Activated CD4-positive, alpha-beta T cell treated with anti-CD3 and anti-CD28 coated beads, Interleukin-2, amount 10 ng/mL, durations not matched to agents 7 days and 5 days (primary cell): ENCODE measurements around the gene BLTP3B. TPM values are rescaled to one million over a fixed set of nuclear protein-coding genes. Genes with fewer than 3 reads are reported as not detected.

Experiments used
- CTCF ChIA-PET: fragments of 350-600 bp; sonication (Branson Sonifier 250); formaldehyde crosslinking; loops from one replicate; lab custom pipeline; 2021; ENCODE audit warnings: antibody characterized with exemption; lab: Charles Lee
- POLR2A ChIA-PET: fragments of 350-600 bp; sonication (Branson Sonifier 250); formaldehyde crosslinking; loops from one replicate; lab custom pipeline; 2021; ENCODE audit warnings: antibody characterized with exemption; lab: Charles Lee
- DNase-seq: peaks from one replicate; pipeline ENCODE4 v3.0.0-alpha.2; 2020
- H3K27ac Mint-ChIP-seq: one replicate; pipeline ENCODE4 v1.8.0; 2021; ENCODE audit warnings: mild to moderate bottlenecking, moderate library complexity, mixed read lengths
- H3K27me3 Mint-ChIP-seq: one replicate; pipeline ENCODE4 v1.8.0; 2021; ENCODE audit warnings: mixed read lengths
- H3K36me3 Mint-ChIP-seq: one replicate; pipeline ENCODE4 v1.8.0; 2021; ENCODE audit warnings: low read depth, mixed read lengths
- H3K4me1 Mint-ChIP-seq: one replicate; pipeline ENCODE4 v1.8.0; 2021; ENCODE audit warnings: mixed read lengths
- H3K4me3 Mint-ChIP-seq: one replicate; pipeline ENCODE4 v1.8.0; 2021; ENCODE audit warnings: mild to moderate bottlenecking, moderate library complexity, mixed read lengths
- H3K9me3 Mint-ChIP-seq: one replicate; pipeline ENCODE4 v1.8.0; 2021; ENCODE audit warnings: mixed read lengths
- microRNA-seq: library from miRNA; unstranded; fragments of <30 nt; microRNA quantifications from one replicate; pipeline ENCODE4 v1.2.0, GENCODE V29; 2021; ENCODE audit warnings: borderline microRNAs expressed, borderline replicate concordance
- total RNA-seq, 2 experiments: library from RNA; stranded (reverse); gene quantifications; one replicate each; pipeline ENCODE4 v1.2.3, GENCODE V29; 2021

BLTP3B gene
- total RNA-seq, 2 experiments from 2014 or later = 18.0 to 19.8 TPM

GRCh38 chr12:100127766-100128511 is 14.7 kb downstream of the BLTP3B start:
- Mint-ChIP-seq H3K36me3 (peaks cover 4% of the 10 kb centered on the region), H3K27me3 (no peaks in the 10 kb centered on the region), H3K27ac (peak overlapping the region; percentile 17), H3K9me3 (peaks cover 4% of the 10 kb centered on the region), H3K4me1 (peaks cover 21% of the 10 kb centered on the region), H3K4me3 (no peak overlapping the region)
- CTCF ChIA-PET = no interaction called here
- no peak for DNase-seq
- POLR2A ChIA-PET = no interaction called here

GRCh38 chr12:100123316-100124095 is 19.2 kb downstream of the BLTP3B start:
- ChIA-PET POLR2A (no interaction called here), CTCF (interaction anchor here (0.6 to 1.1 kb wide), 2 partner anchors 9 to 11 kb away, joined by 3 to 6 read pairs; no protein-coding TSS in a partner anchor)
- peaks cover 11% of the 10 kb centered on the region for H3K36me3 Mint-ChIP-seq
- H3K4me1 Mint-ChIP-seq = peaks cover 10% of the 10 kb centered on the region
- no peak overlapping the region for H3K4me3 Mint-ChIP-seq
- no peaks in the 10 kb centered on the region for H3K9me3 Mint-ChIP-seq
- H3K27ac Mint-ChIP-seq = no peak overlapping the region
- DNase-seq = no peak
- H3K27me3 Mint-ChIP-seq = no peaks in the 10 kb centered on the region

GRCh38 chr12:100120355-100120754 is 22.3 kb downstream of the BLTP3B start:
- POLR2A ChIA-PET = no interaction called here
- Mint-ChIP-seq H3K9me3 (peaks cover 6% of the 10 kb centered on the region), H3K27me3 (no peaks in the 10 kb centered on the region), H3K4me1 (no peaks in the 10 kb centered on the region), H3K36me3 (peaks cover 18% of the 10 kb centered on the region), H3K27ac (no peak overlapping the region), H3K4me3 (no peak overlapping the region)
- CTCF ChIA-PET = interaction anchor here (0.7 to 1.3 kb wide), 2 partner anchors 9 to 11 kb away, joined by 3 to 4 read pairs; no protein-coding TSS in a partner anchor
- no peak for DNase-seq

- CTCF ChIA-PET = no interaction called here
- Mint-ChIP-seq H3K36me3 (peaks cover 18% of the 10 kb centered on the region), H3K27me3 (no peaks in the 10 kb centered on the region), H3K4me3 (no peak overlapping the region), H3K27ac (no peak overlapping the region), H3K9me3 (peaks cover 6% of the 10 kb centered on the region), H3K4me1 (peaks cover 3% of the 10 kb centered on the region)
- no peak for DNase-seq
- POLR2A ChIA-PET = no interaction called here
These were observed 27.4 kb downstream of the BLTP3B start for GRCh38 chr12:100115291-100115690.

- ChIA-PET POLR2A (no interaction called here), CTCF (interaction anchor here (1.4 kb wide), 1 partner anchor 9 kb away, joined by 6 read pairs; no protein-coding TSS in a partner anchor)
- Mint-ChIP-seq H3K36me3 (peaks cover 20% of the 10 kb centered on the region), H3K9me3 (peaks cover 6% of the 10 kb centered on the region), H3K4me3 (no peak overlapping the region), H3K27ac (no peak overlapping the region), H3K27me3 (no peaks in the 10 kb centered on the region), H3K4me1 (peaks cover 3% of the 10 kb centered on the region)
- DNase-seq = no peak
These were observed 28.1 kb downstream of the BLTP3B start for GRCh38 chr12:100114574-100114973.

- no peak for DNase-seq
- ChIA-PET CTCF (no interaction called here), POLR2A (no interaction called here)
- no peak overlapping the region for H3K4me3 Mint-ChIP-seq
- no peaks in the 10 kb centered on the region for H3K27me3 Mint-ChIP-seq
- H3K36me3 Mint-ChIP-seq = peaks cover 33% of the 10 kb centered on the region
- peaks cover 4% of the 10 kb centered on the region for H3K9me3 Mint-ChIP-seq
- no peak overlapping the region for H3K27ac Mint-ChIP-seq
- peaks cover 3% of the 10 kb centered on the region for H3K4me1 Mint-ChIP-seq
These were observed 32.4 kb downstream of the BLTP3B start for GRCh38 chr12:100110276-100110675.

GRCh38 chr12:100106861-100107260 is 35.8 kb downstream of the BLTP3B start:
- ChIA-PET CTCF (no interaction called here), POLR2A (no interaction called here)
- Mint-ChIP-seq H3K27ac (no peak overlapping the region), H3K4me3 (no peak overlapping the region), H3K9me3 (peaks cover 4% of the 10 kb centered on the region), H3K36me3 (peaks cover 35% of the 10 kb centered on the region), H3K4me1 (no peaks in the 10 kb centered on the region), H3K27me3 (no peaks in the 10 kb centered on the region)
- no peak for DNase-seq

GRCh38 chr12:100105661-100106060 is 37.0 kb downstream of the BLTP3B start:
- Mint-ChIP-seq H3K4me1 (no peaks in the 10 kb centered on the region), H3K9me3 (peaks cover 4% of the 10 kb centered on the region), H3K4me3 (no peak overlapping the region), H3K27ac (no peak overlapping the region), H3K36me3 (peaks cover 35% of the 10 kb centered on the region), H3K27me3 (no peaks in the 10 kb centered on the region)
- no peak for DNase-seq
- CTCF ChIA-PET = no interaction called here
- POLR2A ChIA-PET = no interaction called here

- Mint-ChIP-seq H3K9me3 (no peaks in the 10 kb centered on the region), H3K36me3 (peaks cover 13% of the 10 kb centered on the region), H3K27me3 (no peaks in the 10 kb centered on the region), H3K4me1 (no peaks in the 10 kb centered on the region), H3K27ac (no peak overlapping the region), H3K4me3 (no peak overlapping the region)
- CTCF ChIA-PET = no interaction called here
- POLR2A ChIA-PET = interaction anchor here (0.5 kb wide), 1 partner anchor 15 kb away, joined by 10 read pairs; no protein-coding TSS in a partner anchor
- no peak for DNase-seq
These were observed 41.7 kb downstream of the BLTP3B start for GRCh38 chr12:100101000-100101399.

Small RNA genes within 50 kb of the gene (microRNA-seq; reads per million reads assigned to microRNA genes)
- gene MIR1827 = not detected

Other genes with a start within 250 kb of the BLTP3B start
- gene ANKS1B, start 157.9 kb downstream of the BLTP3B start, total RNA-seq = under 1 TPM; 0.17 to 0.25 TPM
- gene ACTR6, start 57.9 kb upstream of the BLTP3B start, total RNA-seq = 10 to 100 TPM; 27.6 to 33.8 TPM
- 1 to 10 TPM; 1.4 to 2.1 TPM for gene DEPDC4, start 124.2 kb upstream of the BLTP3B start, total RNA-seq
- gene SCYL2, start 124.3 kb upstream of the BLTP3B start, total RNA-seq = 10 to 100 TPM; 32.1 to 33.3 TPM
- gene SLC17A8, start 214.2 kb upstream of the BLTP3B start, total RNA-seq = not detected